ENCODE results near the gene ATP6V0C.
A peak's percentile ranks its signal among the peaks of the same experiment; 100 is the strongest.

Gene ATP6V0C

GRCh38 chr16:2513405-2514332 lies at the start of gene ATP6V0C:
Gene ATP6V0C (plus strand): TSS chr16:2513952. CDS start chr16:2514104, 152 bp downstream.
- peak; percentile 81 to 83 for DNase-seq (ENCODE audit: low read depth in 2 of 2)

GRCh38 chr16:2464333-2464732 lies 49.4 kb upstream of the ATP6V0C start:
- no peak for DNase-seq (ENCODE audit: low read depth in 2 of 2)

- DNase-seq (ENCODE audit: low read depth in 2 of 2) = no peak
Observed at GRCh38 chr16:2465653-2466415, 47.9 kb upstream of the ATP6V0C start.

GRCh38 chr16:2466667-2467527 lies 46.9 kb upstream of the ATP6V0C start:
- no peak for DNase-seq (ENCODE audit: low read depth in 2 of 2)

GRCh38 chr16:2467528-2468232 lies 46.1 kb upstream of the ATP6V0C start:
- DNase-seq (ENCODE audit: low read depth in 2 of 2) = no peak

DNA sequence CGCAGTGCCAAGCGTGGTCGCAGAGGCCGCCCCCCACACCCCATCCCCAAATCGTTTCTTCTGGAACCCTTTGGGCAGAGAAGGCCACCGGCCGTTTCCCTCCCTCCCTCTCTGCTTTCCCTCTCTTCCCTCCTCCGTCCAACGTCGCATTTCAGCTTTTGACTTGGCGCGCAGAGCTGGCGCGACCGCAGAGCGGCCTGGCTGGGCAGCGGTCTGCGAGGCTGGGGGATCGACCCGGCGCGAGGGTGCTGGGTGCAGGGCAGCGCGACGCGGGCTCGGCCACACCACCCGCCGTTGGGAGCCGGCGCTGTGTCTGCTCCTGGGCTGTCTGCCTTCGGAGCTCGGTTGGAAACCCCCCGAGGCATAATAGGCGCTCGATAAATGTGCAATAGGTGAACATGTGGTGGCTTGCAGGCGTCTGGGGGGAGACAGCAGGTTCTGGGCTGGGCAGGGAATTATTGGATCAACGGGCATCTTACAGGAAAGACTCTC lies 45.5 kb upstream of the ATP6V0C start:
- DNase-seq (ENCODE audit: low read depth in 2 of 2) = no peak

GRCh38 chr16:2468725-2469398 lies 44.9 kb upstream of the ATP6V0C start:
- no peak for DNase-seq (ENCODE audit: low read depth in 2 of 2)

GRCh38 chr16:2469399-2470233 lies 44.1 kb upstream of the ATP6V0C start:
- no peak for DNase-seq (ENCODE audit: low read depth in 2 of 2)

DNA sequence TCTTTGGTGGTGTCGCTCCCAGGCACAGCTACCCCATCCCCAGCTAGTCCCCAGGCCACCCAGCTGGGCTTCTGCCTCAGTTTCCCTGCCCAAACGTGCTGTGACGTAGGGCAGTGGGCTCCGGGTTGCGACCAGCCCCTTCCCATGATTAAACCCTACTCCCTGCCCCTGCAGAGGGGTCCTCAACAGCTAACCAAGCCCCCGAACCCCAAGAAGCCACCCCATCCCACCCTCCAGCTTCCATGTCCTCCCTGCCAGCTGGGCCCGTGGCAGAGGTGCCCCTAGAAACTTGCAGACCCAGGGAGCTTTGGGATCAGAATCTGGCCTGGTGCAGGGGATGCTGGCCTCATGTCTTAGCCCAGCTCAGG lies 43.5 kb upstream of the ATP6V0C start:
- no peak for DNase-seq (ENCODE audit: low read depth in 2 of 2)

DNA sequence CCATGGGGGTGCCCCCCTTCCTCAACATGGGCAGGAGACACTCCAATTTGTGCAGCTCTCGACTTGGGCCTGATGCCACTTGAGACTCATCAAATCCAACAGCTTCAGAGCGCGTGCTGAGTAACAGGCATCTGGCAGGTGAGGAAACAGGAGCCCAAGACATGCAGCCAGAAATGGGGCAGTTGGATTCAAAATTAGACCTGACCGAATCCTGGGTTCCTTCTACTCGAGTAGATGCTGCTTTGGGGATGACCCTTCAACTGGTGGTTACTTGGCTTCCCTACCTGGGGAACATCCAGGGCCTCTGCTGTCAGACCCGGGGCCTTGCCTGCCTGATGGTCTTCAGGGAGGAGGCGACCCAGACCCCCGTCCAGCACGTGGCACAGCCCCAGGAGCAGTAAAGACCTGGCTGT lies 43.1 kb upstream of the ATP6V0C start:
- DNase-seq (ENCODE audit: low read depth in 2 of 2) = no peak

- no peak for DNase-seq (ENCODE audit: low read depth in 2 of 2)
Observed at GRCh38 chr16:2471016-2471652, 42.6 kb upstream of the ATP6V0C start, which contains the start of gene NTN3. Gene NTN3 (plus strand): TSS chr16:2471297. CDS start chr16:2471702, 405 bp downstream.

GRCh38 chr16:2471653-2472487 lies 41.9 kb upstream of the ATP6V0C start:
- no peak for DNase-seq (ENCODE audit: low read depth in 2 of 2)

GRCh38 chr16:2472488-2472864 lies 41.3 kb upstream of the ATP6V0C start:
- no peak for DNase-seq (ENCODE audit: low read depth in 2 of 2)

DNA sequence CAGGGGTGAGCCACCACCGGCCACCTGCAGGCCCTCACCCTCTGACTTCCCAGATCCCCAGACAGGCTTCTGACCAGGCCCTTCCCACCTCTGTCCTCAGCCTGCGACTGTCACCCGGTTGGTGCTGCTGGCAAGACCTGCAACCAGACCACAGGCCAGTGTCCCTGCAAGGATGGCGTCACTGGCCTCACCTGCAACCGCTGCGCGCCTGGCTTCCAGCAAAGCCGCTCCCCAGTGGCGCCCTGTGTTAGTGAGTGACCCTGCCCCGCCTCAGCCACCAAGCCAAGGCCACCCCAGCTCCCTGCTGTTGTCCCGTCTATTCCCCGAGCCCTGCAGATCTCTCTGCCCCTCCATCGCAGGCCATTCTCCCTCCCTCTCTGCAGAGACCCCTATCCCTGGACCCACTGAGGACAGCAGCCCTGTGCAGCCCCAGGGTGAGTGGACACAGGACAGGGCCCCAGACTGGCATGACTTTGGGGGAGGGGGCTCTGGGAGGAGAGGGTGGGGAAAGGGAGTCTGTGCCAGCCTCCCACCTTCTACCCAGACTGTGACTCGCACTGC lies 40.8 kb upstream of the ATP6V0C start:
- no peak for DNase-seq (ENCODE audit: low read depth in 2 of 2)

DNA sequence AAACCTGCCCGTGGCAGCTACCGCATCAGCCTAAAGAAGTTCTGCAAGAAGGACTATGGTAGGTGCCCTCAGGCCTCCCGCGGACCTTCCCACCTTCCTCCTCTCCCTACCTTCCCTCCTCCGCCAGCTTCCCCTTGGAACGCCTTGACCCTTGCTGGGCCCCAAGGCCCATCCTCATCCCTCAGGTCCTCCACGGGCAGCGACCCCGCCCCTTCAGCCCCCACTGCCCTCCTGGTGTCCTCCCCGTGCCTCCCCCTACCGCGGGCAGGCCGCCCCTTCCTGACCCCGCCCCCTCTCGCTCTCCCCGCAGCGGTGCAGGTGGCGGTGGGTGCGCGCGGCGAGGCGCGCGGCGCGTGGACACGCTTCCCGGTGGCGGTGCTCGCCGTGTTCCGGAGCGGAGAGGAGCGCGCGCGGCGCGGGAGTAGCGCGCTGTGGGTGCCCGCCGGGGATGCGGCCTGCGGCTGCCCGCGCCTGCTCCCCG lies 40.3 kb upstream of the ATP6V0C start:
- no peak for DNase-seq (ENCODE audit: low read depth in 2 of 2)

DNA sequence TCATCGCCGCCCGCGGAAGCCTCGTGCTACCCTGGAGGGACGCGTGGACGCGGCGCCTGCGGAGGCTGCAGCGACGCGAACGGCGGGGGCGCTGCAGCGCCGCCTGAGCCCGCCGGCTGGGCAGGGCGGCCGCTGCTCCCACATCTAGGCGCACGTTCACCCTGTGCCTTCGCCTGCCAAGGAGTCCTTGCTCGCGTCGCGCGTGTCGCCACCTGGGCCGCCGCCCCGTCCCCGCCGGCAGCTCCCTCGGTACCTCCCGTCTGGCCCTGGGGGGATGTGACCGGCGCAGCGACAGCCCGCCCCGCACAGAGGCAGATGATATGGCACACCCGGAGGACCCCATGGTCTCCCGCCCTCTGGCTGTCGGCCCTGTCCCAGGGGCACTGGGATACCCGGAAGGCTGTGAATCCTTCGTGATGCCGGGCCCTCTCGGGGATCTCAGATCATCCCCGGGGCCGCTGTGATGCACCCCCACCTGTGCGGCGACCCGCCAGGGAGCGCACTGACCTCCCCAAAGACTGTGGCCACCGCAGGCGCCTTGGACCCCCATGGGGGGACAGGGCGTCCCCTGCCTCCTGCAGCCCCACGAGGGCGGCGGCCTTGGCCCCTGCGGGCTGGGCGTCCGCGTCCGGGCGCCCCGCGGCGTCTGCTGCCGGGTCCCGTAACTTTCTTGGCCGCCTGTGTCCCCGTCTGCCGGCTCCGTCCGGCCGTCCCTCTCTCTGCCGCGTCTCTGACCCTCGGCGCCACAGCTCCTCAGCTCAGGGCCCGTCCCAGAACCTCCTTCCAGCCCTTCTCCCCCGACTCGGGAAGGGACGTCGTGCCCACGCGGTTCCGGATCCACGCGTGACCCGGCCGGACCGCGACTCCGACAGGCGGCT lies 39.5 kb upstream of the ATP6V0C start:
- peak; percentile 41 to 51 for DNase-seq (ENCODE audit: low read depth in 2 of 2)
